ENCODE measurements around the gene RAD21L1. TPM values are rescaled to one million over a fixed set of nuclear protein-coding genes. Genes with fewer than 3 reads are reported as not detected.

RAD21L1 gene
- total and polyA plus RNA-seq, 2 of the 8 experiments (the other 6 are each of a cell fraction or from before 2014, with no cell fraction given): 0.06 to 0.26 TPM

DNA sequence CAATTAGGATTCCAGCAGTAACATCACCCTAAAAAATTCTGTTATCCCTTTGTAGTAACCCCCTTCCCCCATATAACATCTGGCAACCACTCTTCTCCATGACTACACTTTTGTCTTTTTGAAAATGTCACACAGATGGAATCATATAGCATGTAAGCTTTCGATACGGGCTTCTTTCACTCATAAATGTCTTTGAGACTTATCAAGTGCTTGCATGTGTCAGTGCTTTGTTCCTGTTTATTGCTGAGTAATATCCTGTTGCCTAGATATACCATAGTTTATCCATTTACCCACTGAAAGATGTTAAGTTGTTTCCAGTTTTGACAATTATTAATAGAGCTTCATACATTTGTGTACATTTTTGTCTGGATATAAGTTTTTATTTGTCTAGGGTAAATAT is 29.8 kb downstream of the RAD21L1 start:
- DNase-seq (ENCODE audit: low read depth in 1 of 2, low spot score in 2 of 2) (no peak), FAIRE-seq (no peak)
- no peak overlapping the region for H2BK5ac ChIP-seq (ENCODE audit: low read depth, low read length)
- no peaks in the 10 kb centered on the region; a peak in 1 of 8 replicates for H3K36me3 ChIP-seq (ENCODE audit: control insufficient read depth in 2 of 4, insufficient read depth in 4 of 4, low read length in 3 of 4)
- no peaks in the 10 kb centered on the region for H3K79me2 ChIP-seq (ENCODE audit: control insufficient read depth in 1 of 2, insufficient read depth in 2 of 2, low read length in 2 of 2)
- H2BK120ac ChIP-seq (replicated peaks; ENCODE audit: low read depth, low read length): no peak overlapping the region
- H2AK5ac ChIP-seq (ENCODE audit: low read depth, low read length): no peak overlapping the region
- H3K4ac ChIP-seq (replicated peaks; ENCODE audit: insufficient read length, low read depth, low read length): no peak overlapping the region
- no peak overlapping the region for H3K56ac ChIP-seq (replicated peaks; ENCODE audit: insufficient read length, low read depth, low read length)
- H2AFZ ChIP-seq (ENCODE audit: low read length): no peak overlapping the region
- no peak overlapping the region for H4K5ac ChIP-seq (ENCODE audit: insufficient read length, low read depth, low read length)
- no peak overlapping the region for H3K4me2 ChIP-seq (ENCODE audit: insufficient read depth in 1 of 2, low read depth in 2 of 2, low read length in 2 of 2)
- H3K79me1 ChIP-seq (ENCODE audit: low read depth, low read length): no peaks in the 10 kb centered on the region
- H3K23ac ChIP-seq (ENCODE audit: insufficient read length): no peak overlapping the region
- CTCF ChIA-PET (ENCODE audit: partially characterized antibody): interaction anchor here (1.1 to 1.3 kb wide), 3 partner anchors 10 to 88 kb away, joined by 3 read pairs; no protein-coding TSS in a partner anchor
- H3K9ac ChIP-seq (replicated peaks in 1 of 4; ENCODE audit: extremely low read depth in 1 of 4, low read depth in 3 of 4, low read length in 3 of 4): no peak overlapping the region
- H3K14ac ChIP-seq (ENCODE audit: insufficient read length): no peak overlapping the region
- H3K4me3 ChIP-seq (ENCODE audit: extremely low read depth in 1 of 4, insufficient read depth in 2 of 4, low read depth in 3 of 4, low read length in 4 of 4): no peak overlapping the region
- H4K91ac ChIP-seq (replicated peaks; ENCODE audit: insufficient read length, low read length): no peak overlapping the region
- H3K23me2 ChIP-seq (ENCODE audit: low read depth, low read length): no peaks in the 10 kb centered on the region
- no peak overlapping the region for H3K27ac ChIP-seq (ENCODE audit: low read depth, low read length)
- no peaks in the 10 kb centered on the region for H3K27me3 ChIP-seq (replicated peaks in 1 of 4; ENCODE audit: control insufficient read depth in 3 of 4, extremely low read depth in 1 of 4, insufficient read depth in 3 of 4, low read length in 3 of 4)
- H2BK20ac ChIP-seq (ENCODE audit: low read length): no peak overlapping the region
- no peak overlapping the region for H3K18ac ChIP-seq (ENCODE audit: extremely low read depth, low read length)
- H3K4me1 ChIP-seq (replicated peaks in 1 of 4; ENCODE audit: control insufficient read depth in 3 of 4, insufficient read depth in 4 of 4, low read length in 3 of 4): no peaks in the 10 kb centered on the region
- POLR2A ChIA-PET (ENCODE audit: partially characterized antibody): no interaction called here
- H4K8ac ChIP-seq (ENCODE audit: extremely low read depth, insufficient read depth, low read length): no peak overlapping the region
- H4K20me1 ChIP-seq (replicated peaks in 1 of 2; ENCODE audit: control insufficient read depth in 1 of 2, insufficient read depth in 2 of 2, low read length in 2 of 2): no peaks in the 10 kb centered on the region
- H2BK15ac ChIP-seq (ENCODE audit: low read length): no peak overlapping the region
- H2BK12ac ChIP-seq (ENCODE audit: low read depth, low read length): no peak overlapping the region
- H3K9me3 ChIP-seq (ENCODE audit: insufficient read depth in 2 of 2, low read depth in 1 of 2, low read length in 1 of 2): peaks cover 0 to 2% of the 10 kb centered on the region in 2 experiments; a peak in 1 of 4 replicates
- 98% methylated on average over 2 of the region's 2 CpGs; no CpG with 5 or more reads in 1 of the 2 experiments for WGBS, 2 experiments (ENCODE audit: extremely low coverage in 1 of 2, insufficient coverage in 1 of 2, insufficient read length in 1 of 2, insufficient replicate concordance in 2 of 2, low coverage in 1 of 2, low lambda C conversion rate in 2 of 2, missing lambda C conversion rate in 1 of 2)
- TF ChIP-seq CTBP2 (IDR thresholded peaks at IDR 0.05; ENCODE audit: borderline replicate concordance, insufficient read depth, insufficient read length, low read length) (no peak), SP2 (IDR thresholded peaks at IDR 0.05; ENCODE audit: low read length) (no peak), GTF2F1 (IDR thresholded peaks at IDR 0.05; ENCODE audit: borderline replicate concordance, low read depth, low read length) (no peak), MAFK (IDR thresholded peaks at IDR 0.05; ENCODE audit: low read depth, low read length) (no peak), JUND (IDR thresholded peaks at IDR 0.05; ENCODE audit: low read length) (no peak), TBP (IDR thresholded peaks at IDR 0.05; ENCODE audit: low read depth, low read length) (no peak), SIN3A (conservative IDR thresholded peaks at IDR 0.05 in 1 of 2, IDR thresholded peaks at IDR 0.05 in 1 of 2; ENCODE audit: low read depth in 1 of 2, low read length in 2 of 2) (no peak), KDM1A (IDR thresholded peaks at IDR 0.05; ENCODE audit: borderline replicate concordance, low read length) (no peak), CHD1 (IDR thresholded peaks at IDR 0.05; ENCODE audit: low read depth, low read length) (no peak), ZNF274 (IDR thresholded peaks at IDR 0.05; ENCODE audit: borderline replicate concordance, extremely low read depth, low read length) (no peak)
- TF ChIP-seq, protein P1, sequence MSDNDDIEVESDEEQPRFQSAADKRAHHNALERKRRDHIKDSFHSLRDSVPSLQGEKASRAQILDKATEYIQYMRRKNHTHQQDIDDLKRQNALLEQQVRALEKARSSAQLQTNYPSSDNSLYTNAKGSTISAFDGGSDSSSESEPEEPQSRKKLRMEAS (IDR thresholded peaks at IDR 0.05): no peak
- TF ChIP-seq, protein P2, sequence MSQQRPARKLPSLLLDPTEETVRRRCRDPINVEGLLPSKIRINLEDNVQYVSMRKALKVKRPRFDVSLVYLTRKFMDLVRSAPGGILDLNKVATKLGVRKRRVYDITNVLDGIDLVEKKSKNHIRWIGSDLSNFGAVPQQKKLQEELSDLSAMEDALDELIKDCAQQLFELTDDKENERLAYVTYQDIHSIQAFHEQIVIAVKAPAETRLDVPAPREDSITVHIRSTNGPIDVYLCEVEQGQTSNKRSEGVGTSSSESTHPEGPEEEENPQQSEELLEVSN (IDR thresholded peaks at IDR 0.05): no peak

Measured in H1 (cell line).